MM.1S (cell line): ENCODE measurements around the gene OAS3.

Source experiments
- CTCF ChIP-seq: fragments of 300-600 bp; sonication (generic); IDR thresholded peaks from 2 replicates; pipeline ENCODE4 v1.5.1; 2016; ENCODE audit warnings: antibody characterized with exemption, low read length, mixed read lengths
- EZH2 ChIP-seq: fragments of 300-600 bp; sonication (generic); optimal IDR thresholded peaks from 2 replicates; pipeline ENCODE3; 2017; ENCODE audit warnings: low read depth, mild to moderate bottlenecking, antibody characterized with exemption, low read length, mixed read lengths
- EZH2phosphoT487 ChIP-seq: fragments of 300-600 bp; sonication (generic); IDR thresholded peaks from 2 replicates; pipeline ENCODE4 v1.6.1; 2018; ENCODE audit warnings: antibody characterized with exemption, low read length

DNA sequence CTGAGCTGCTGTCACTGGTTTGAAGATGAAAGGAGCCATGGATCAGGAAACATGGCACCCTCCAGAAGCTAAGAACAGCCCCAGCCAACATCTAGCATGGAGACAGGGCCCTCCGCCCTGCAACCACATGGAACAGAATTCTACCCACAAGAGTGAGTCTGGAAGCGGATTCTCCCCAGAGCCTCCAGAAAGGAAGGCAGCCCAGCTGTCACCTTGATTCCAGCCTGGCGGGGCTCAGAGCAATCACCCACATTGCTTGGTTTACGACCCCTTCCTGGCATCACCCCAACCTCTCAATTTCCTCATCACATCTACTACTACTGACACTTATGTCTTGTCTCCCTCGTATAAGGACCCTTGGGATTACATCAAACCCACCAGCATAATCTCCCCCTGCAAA, 78.5 kb downstream of the OAS3 start:
- TF ChIP-seq CTCF (no peak), EZH2 (no peak), EZH2phosphoT487 (no peak)
